SU-DHL-6 (cell line): ENCODE measurements around the gene NEK11.

Source experiments
- CTCF ChIP-seq: fragments of 200-600 bp; sonication (generic); IDR thresholded peaks from one replicate; pipeline ENCODE4 v1.5.1; 2017; ENCODE audit warnings: antibody characterized with exemption, mild to moderate bottlenecking, low read length, moderate library complexity; ENCODE audit not compliant: insufficient read depth, poor library complexity, severe bottlenecking
- EZH2phosphoT487 ChIP-seq: fragments of 200-600 bp; sonication (generic), shearing (Covaris generic); conservative IDR thresholded peaks from 2 replicates; pipeline ENCODE4 v1.6.1; 2018; ENCODE audit warnings: mild to moderate bottlenecking, antibody characterized with exemption, low read length, moderate library complexity, mixed read lengths

GRCh38 chr3:131072099-131072559 lies 45.5 kb downstream of the NEK11 start:
- TF ChIP-seq CTCF (no peak), EZH2phosphoT487 (no peak)
